Keratinocyte (primary cell): ENCODE data around the gene USP49. TPM values are rescaled to one million over a fixed set of nuclear protein-coding genes. Genes with fewer than 3 reads are reported as not detected.

Source experiments
- DNase-seq: peaks from one replicate; pipeline ENCODE4 v3.0.0-alpha.2; 2011; ENCODE audit warnings: low read depth, missing footprints, low spot score
- FAIRE-seq: peaks from 2 replicates; lab custom pipeline; 2011; peaks lifted over from hg19 to GRCh38; lab: Jason Lieb, UNC
- H2AFZ ChIP-seq: 2 replicates; pipeline ENCODE4 v1.6.0; 2012; ENCODE audit warnings: low read length, control low read depth, inconsistent platforms; ENCODE audit not compliant: control insufficient read depth
- H3K27ac ChIP-seq: 2 replicates; pipeline ENCODE4 v1.5.1; 2011; ENCODE audit warnings: low read length; ENCODE audit not compliant: control insufficient read depth, insufficient read depth
- H3K27me3 ChIP-seq: 3 replicates; pipeline ENCODE4 v1.6.0; 2011; ENCODE audit warnings: low read length; ENCODE audit not compliant: control insufficient read depth, insufficient read depth; ENCODE audit errors: extremely low read depth
- H3K36me3 ChIP-seq, 2 experiments: 2 replicates in 1 of 2; 3 replicates in 1 of 2; pipeline ENCODE4 v1.5.1; 2011; ENCODE audit warnings: low read length in 2 of 2, mild to moderate bottlenecking in 1 of 2; ENCODE audit not compliant: control insufficient read depth in 2 of 2, insufficient read depth in 2 of 2; ENCODE audit errors: extremely low read depth in 1 of 2
- H3K4me1 ChIP-seq: 3 replicates; pipeline ENCODE4 v1.5.1; 2011; ENCODE audit warnings: low read length; ENCODE audit not compliant: control insufficient read depth, insufficient read depth; ENCODE audit errors: extremely low read depth
- H3K4me2 ChIP-seq: 3 replicates; pipeline ENCODE4 v1.6.0; 2011; ENCODE audit warnings: low read depth, low read length; ENCODE audit not compliant: control insufficient read depth, insufficient read depth; ENCODE audit errors: extremely low read depth
- H3K4me3 ChIP-seq, 3 experiments: fragments of 200-600 bp in 1 of 3; sonication (generic) in 1 of 3; 2 replicates in 2 of 3; 3 replicates in 1 of 3; pipeline ENCODE4 v1.5.1; 2011 to 2016; ENCODE audit warnings: low read length in 3 of 3, mild to moderate bottlenecking in 3 of 3, control low read depth in 2 of 3, inconsistent platforms in 1 of 3, low read depth in 1 of 3, mixed read lengths in 1 of 3, mixed run types in 1 of 3, moderate library complexity in 1 of 3; ENCODE audit not compliant: control insufficient read depth in 2 of 3, insufficient read depth in 2 of 3; ENCODE audit errors: extremely low read depth in 1 of 3
- H3K79me2 ChIP-seq: 2 replicates; pipeline ENCODE4 v1.6.0; 2012; ENCODE audit warnings: low read length; ENCODE audit not compliant: control insufficient read depth, insufficient read depth
- H3K9ac ChIP-seq: 3 replicates; pipeline ENCODE4 v1.6.0; 2011; ENCODE audit warnings: low read length; ENCODE audit not compliant: control insufficient read depth, insufficient read depth; ENCODE audit errors: extremely low read depth
- H3K9me1 ChIP-seq: 3 replicates; pipeline ENCODE4 v1.6.0; 2011; ENCODE audit warnings: low read length; ENCODE audit not compliant: control insufficient read depth, insufficient read depth; ENCODE audit errors: extremely low read depth
- H3K9me3 ChIP-seq: 2 replicates; pipeline ENCODE4 v1.5.1; 2012; ENCODE audit warnings: low read depth, low read length; ENCODE audit not compliant: control insufficient read depth
- H4K20me1 ChIP-seq: 3 replicates; pipeline ENCODE4 v1.6.0; 2011; ENCODE audit warnings: low read length; ENCODE audit not compliant: control insufficient read depth, insufficient read depth; ENCODE audit errors: extremely low read depth
- CTCF ChIP-seq, 3 experiments: IDR thresholded peaks in 1 of 3; conservative IDR thresholded peaks in 1 of 3; optimal IDR thresholded peaks in 1 of 3; 2 replicates in 2 of 3; 3 replicates in 1 of 3; pipeline versions ENCODE3 to v1.5.1; 2011; ENCODE audit warnings: low read length in 3 of 3, mild to moderate bottlenecking in 3 of 3, moderate library complexity in 2 of 3, control low read depth in 1 of 3, inconsistent platforms in 1 of 3; ENCODE audit not compliant: insufficient read depth in 2 of 3; ENCODE audit errors: extremely low read depth in 1 of 3
- EZH2 ChIP-seq: IDR thresholded peaks from one replicate; pipeline ENCODE4 v1.6.1; 2012; ENCODE audit warnings: inconsistent platforms, mild to moderate bottlenecking, low read length, moderate library complexity
- dilution Hi-C: fragments of 300-500 bp; cut with MboI; formaldehyde crosslinking; loops from one replicate; pipeline ENCODE4 v1.7.0; 2020; ENCODE audit warnings: low sequenced_read_pairs; ENCODE audit not compliant: extremely low pct_ligation_motif_present
- polyA plus RNA-seq, 5 experiments: library from polyadenylated mRNA; depleted of rRNA in 3 of 5; stranded (reverse) in 3 of 5; stranded (forward) in 1 of 5; unstranded in 1 of 5; fragments of >200 nt; gene quantifications; 1 replicate in 1 of 5; 2 replicates in 3 of 5; 3 replicates in 1 of 5; pipeline versions ENCODE4 v1.2.1 to v1.2.3, GENCODE V29; 2011 to 2012; ENCODE audit warnings: missing spikeins in 2 of 5, low read depth in 1 of 5, low replicate concordance in 1 of 5

USP49 gene
- polyA plus RNA-seq, 1 donor (not counting 4 experiments of a cell fraction or from before 2014, with no cell fraction given) = 2.3 TPM

GRCh38 chr6:41790045-41790444 is 105.1 kb downstream of the USP49 start:
- Histone ChIP-seq H3K36me3 (peaks cover 12 to 18% of the 10 kb centered on the region in 2 experiments), H3K27ac (no peak overlapping the region), H2AFZ (no peak overlapping the region), H3K4me3 (no peak overlapping the region), H3K27me3 (no peaks in the 10 kb centered on the region), H3K4me1 (peaks cover 16% of the 10 kb centered on the region), H3K4me2 (no peak overlapping the region), H3K9ac (no peak overlapping the region), H4K20me1 (no peaks in the 10 kb centered on the region), H3K79me2 (peaks cover 17% of the 10 kb centered on the region), H3K9me1 (no peaks in the 10 kb centered on the region), H3K9me3 (no peaks in the 10 kb centered on the region)
- dilution Hi-C loops = no loop called here
- TF ChIP-seq CTCF (optimal IDR thresholded peaks at IDR 0.05 in 1 of 3, IDR thresholded peaks at IDR 0.05 in 1 of 3, conservative IDR thresholded peaks at IDR 0.05 in 1 of 3; ENCODE audit: extremely low read depth in 1 of 3, insufficient read depth in 2 of 3, low read length in 3 of 3) (no peak), EZH2 (no peak)
- DNase-seq (no peak), FAIRE-seq (no peak)

GRCh38 chr6:41789390-41789724 is 105.8 kb downstream of the USP49 start:
- Histone ChIP-seq H3K27me3 (no peaks in the 10 kb centered on the region), H3K9ac (no peak overlapping the region), H3K4me2 (no peak overlapping the region), H3K4me1 (peaks cover 23% of the 10 kb centered on the region), H3K79me2 (peaks cover 17% of the 10 kb centered on the region), H3K9me3 (no peaks in the 10 kb centered on the region), H3K36me3 (peaks cover 12 to 18% of the 10 kb centered on the region in 2 experiments), H3K9me1 (no peaks in the 10 kb centered on the region), H3K4me3 (no peak overlapping the region), H4K20me1 (no peaks in the 10 kb centered on the region), H3K27ac (no peak overlapping the region), H2AFZ (no peak overlapping the region)
- dilution Hi-C loops = no loop called here
- no peak for FAIRE-seq
- TF ChIP-seq EZH2 (no peak), CTCF (optimal IDR thresholded peaks at IDR 0.05 in 1 of 3, IDR thresholded peaks at IDR 0.05 in 1 of 3, conservative IDR thresholded peaks at IDR 0.05 in 1 of 3; ENCODE audit: extremely low read depth in 1 of 3, insufficient read depth in 2 of 3, low read length in 3 of 3) (no peak)
- DNase-seq = no peak
